NCI-H524 treated with DMSO at 0.1 percent for 48 hours (cell line): Measurements from ENCODE around the gene TRIM25.

Source experiments
- DNase-seq: peaks from one replicate; lab custom pipeline; 2025; lab: John Stamatoyannopoulos, UW

Gene TRIM25

DNA sequence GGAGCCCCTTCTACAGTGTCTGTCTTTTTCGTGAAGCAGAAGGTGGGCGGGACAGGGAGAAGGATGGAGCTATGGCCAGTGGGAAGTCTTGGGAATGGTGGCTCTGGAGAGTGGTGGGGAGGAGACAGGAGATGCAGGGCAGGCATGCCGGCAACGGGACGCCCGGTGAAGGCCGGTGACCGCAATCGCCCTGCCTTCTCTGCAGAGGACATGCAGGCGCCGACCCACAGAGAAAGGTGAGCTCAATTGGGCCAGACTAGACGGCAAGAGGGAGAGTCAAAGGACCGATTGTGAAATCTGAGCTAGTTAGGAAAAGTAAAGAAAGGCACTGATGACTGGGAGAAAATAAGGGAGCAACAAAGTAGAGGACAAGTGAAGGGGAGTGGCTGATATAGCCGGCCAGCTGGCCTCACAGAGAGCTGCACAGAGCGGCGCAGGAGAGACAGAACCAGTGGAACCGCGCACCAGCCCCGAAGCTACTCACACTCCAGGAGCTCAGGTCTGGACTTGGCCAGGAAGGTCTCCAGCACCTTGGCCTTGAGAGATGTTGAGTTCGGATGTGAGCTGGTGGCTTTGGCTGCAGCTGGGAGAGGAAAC, 18.9 kb downstream of the TRIM25 start:
- no peak for DNase-seq

DNA sequence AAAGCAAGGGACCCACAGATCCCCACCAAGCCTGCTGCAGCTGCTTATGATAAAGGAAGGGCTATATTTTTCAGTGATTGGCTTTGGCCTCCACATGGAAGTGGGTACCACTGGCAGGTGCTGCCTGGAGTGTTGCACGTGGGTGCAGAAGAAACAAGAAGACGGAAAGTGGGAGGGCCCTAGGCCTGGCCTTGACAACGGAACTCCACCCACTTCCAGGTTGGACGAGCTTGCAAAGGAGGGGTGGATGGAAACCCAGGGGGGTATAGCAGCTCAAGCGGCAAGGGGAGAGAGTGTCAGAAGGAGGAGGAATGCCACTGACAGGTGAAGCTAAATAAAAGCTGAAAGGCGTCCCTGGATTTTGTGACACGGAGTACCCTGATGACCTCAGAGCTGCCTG, 20.3 kb downstream of the TRIM25 start:
- no peak for DNase-seq

DNA sequence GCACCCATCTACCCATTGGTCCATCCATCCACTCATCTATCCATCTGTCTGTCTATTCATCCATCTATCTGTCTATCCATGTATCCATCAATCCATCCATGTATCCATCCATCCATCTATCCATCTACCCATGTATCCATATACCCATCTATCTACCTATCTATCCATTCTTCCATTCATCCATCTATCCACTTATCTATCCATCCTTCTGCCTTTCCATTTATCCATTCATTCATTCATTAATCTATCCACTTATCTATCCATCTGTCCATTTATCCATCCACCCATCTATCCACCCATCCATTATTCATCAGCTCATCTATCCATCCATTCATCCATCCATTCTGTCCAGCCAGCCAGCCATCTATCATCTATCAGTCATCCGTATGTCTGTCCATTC, 21.5 kb downstream of the TRIM25 start:
- no peak for DNase-seq

DNA sequence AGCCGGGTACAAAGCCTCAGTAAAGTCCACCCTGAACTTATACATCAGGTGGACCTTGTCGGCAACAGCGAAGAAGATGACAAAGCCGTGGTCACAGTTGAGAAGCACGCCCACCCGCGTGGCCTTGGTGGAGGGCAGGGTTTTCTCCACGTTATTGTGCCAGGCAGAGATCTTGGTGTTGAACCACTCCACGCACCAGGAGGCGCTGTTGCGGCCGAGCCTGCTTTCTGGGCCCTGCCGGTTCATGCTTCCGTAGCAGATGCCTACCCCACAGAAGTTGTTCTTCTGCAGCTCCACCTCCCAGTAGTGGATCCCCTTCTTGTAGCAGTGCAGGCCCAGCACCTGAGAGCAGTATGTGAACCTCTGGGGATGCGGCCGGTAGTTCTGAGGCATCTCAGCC, 22.1 kb downstream of the TRIM25 start:
- no peak for DNase-seq

DNA sequence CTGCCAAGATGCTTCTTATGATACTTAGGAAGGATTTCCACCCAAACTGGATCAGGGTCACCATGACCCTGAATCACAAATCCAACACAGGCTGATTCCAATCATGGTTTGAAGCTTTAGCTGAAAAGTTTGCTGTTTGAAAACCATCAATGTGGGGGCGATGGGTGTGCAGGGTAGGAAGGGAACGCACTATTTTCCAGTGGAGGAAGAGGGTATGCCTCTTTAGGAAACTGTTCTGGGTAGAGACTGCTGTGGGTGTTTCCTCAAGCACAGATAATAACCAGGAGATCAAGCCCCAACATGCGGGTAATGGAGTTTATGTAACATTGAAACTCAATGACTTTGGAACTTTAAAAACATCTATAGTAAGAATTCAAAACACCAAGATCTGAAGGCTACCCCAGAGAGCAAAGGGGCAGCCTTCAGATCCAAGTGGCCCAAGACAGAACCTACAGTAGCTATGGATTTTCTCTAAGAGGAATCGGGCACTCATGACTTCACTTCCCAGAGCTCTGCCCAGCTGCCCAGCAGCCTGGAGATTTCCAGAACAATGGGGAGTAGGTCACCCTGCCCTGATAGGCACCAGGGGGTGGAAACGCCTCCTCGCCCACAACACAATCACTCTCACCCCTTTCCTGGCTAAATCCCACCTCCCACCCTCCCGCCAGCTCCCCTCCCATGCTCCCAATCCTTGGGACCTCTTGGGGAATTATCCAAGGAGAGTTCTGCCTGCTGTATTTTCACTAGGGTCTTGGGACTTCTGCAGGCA, 22.8 kb downstream of the TRIM25 start:
- no peak for DNase-seq

DNA sequence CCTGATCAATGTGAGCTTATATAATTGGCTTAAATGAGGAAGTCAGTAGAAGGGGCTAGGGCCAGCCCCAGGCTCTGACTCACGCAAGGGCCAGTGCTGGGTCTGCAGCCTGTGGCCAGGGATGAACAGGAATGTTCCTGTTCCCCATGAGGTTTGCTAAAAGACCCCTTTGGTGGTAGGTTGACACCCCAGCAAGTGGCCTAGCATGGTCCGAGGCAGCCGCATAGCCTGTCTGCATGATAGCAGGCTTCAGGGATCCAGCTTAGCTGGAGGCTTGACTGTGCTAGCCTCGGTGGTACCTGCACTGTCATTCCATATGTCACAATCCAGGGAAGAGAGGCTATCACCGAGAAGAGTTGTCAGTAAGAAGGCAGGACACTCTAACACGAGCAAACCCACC, 23.5 kb downstream of the TRIM25 start:
- no peak for DNase-seq

DNA sequence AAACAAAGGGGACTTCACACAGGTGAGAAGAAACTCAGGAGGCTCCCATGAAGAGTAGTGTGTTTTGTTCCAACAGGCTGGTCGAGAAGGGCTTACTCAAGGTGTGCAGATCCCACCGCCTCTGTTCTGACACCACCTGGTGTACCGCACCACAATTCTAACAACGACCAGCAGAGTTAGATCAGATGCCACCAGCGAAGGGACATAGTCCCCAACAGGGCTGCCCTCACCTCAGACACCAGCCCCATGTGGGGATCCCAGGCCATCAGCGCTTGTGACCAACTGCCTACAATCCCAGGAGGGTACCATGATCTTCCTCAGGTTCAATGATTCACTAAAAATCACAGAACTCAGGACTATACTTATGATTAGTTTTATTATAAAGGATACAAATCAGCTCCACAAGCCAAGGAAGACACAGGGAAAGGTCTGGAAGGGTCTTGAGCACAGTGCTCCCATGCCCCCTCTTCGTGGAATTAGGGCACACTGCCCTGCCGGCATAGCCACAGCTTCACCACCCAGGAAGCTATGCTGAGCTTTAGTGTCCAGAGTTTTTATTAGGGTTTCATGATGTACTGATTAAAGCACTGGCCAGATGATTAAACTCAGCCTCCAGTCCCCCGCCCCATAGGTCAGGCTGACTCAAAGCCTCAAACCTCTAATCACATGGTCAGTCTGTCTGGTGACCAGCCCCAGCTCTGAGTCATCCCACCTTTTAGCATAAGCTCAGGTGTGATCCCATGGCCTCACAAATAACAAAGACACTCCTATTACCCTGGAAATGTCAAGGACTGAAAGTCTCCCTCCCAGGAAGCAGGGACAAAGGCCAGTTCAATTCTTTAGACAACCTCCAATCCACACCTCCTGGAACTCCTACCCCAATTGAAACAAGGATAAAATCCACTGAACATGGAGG, 26.0 kb downstream of the TRIM25 start:
- DNase-seq: no peak

DNA sequence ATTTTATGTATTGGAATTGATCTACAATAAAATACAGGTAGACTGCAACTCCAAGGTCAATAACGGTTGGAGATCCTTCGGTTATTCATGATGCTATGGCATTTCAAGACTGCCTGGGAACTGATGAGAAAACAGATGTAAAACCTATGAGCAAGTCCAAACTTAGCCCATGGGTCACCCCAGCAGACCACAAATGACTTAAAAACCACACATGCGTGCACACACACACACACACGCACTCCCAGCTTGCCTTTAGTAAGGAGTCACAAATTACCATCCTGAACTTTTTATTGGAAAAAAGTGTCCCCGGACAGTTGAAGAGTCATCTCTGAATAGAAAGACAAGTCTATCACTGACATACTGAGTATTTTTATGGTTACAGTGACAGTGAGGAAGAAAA, 26.7 kb downstream of the TRIM25 start:
- no peak for DNase-seq

DNA sequence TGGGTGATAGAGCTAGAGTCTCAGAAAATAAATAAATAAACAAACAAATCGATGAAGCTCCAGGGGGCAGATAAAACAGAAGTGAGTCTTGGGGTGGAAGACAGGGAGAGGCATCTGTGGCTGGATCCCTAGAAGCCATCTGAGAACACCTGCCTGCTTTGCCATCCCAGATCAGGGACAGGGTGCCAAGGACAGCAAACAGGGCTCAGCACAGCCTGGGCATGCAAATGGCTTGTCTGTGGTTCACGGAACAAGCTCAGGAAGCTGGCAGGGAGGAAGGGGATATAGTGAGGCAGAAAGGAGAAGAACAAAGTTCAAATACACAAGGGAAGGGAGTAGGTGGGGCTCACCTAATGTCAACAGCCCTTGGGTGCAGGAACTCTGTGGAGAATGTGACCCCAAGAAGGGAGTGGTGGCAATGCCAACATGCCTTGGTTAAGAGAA, 27.5 kb downstream of the TRIM25 start:
- no peak for DNase-seq

DNA sequence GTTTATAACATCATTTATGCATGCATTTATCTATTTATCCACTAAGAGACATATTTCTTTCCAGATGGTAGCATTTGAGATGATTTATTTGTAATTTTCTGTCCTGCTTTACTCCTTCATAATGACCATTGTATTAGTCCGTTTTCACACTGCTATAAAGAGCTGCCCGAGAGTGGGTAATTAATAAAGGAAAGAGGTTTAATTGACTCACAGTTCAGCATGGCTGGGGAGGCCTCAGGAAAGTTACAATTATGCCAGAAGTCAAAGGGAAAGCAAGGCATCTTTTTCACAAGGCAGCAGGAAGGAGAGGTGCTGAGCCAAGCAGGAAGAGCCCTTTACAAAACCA, 28.6 kb downstream of the TRIM25 start:
- DNase-seq: no peak

DNA sequence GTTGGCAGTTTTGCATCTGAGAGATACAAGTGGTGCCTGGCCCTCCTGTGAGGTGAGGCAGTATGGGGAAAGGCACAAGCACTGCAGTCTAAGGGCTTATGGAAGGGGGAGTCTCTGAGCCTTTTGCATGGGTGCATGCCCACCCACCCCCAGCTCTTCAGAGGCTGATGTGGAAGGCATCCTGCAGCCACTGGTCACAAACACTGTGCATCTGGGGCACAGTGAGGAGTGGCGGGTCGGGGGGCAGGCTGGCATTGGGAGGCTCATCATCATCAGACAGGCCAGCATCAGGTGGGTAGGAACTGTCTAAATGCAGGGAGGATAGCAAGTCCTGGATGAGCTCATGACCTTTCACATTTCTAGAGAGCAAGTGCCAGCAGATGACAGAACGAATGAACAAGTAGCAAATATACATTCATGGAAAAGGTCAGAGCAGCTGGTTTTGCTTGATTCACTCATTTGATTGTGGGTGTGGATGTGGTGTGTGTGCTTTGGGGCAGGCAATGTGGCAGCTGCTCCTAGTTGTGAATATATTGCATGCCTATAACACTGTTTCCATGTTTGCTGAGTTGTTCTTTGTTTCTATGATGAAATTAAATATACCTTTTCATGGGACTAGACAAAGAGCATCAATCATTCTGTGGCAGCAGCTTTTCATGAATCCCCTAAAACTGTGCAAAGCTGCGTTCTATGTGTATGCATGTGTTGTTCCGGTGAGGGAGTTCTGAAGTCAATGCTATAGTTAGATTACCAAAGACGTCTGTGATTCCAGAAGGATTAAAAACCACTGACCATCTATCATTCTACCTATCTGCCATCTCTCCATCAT, 29.2 kb downstream of the TRIM25 start:
- no peak for DNase-seq

DNA sequence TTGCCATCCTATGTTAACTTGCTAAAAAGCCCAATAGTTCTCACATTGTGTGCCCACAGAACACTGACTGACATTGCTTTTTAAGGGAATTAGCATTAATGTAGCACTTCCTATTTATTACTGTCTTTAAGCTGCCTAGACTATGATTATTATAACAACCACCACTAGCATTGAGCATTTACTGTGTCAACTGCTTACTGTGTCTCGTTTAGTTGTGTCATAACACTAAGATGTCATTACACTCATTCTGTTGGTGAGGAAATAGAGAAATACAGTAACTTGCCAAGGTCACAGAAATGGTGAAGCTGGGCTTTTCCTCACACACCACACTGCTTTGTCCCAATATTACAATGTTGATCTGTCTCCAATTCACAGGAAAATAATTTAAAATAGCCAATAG, 30.2 kb downstream of the TRIM25 start:
- DNase-seq: no peak

DNA sequence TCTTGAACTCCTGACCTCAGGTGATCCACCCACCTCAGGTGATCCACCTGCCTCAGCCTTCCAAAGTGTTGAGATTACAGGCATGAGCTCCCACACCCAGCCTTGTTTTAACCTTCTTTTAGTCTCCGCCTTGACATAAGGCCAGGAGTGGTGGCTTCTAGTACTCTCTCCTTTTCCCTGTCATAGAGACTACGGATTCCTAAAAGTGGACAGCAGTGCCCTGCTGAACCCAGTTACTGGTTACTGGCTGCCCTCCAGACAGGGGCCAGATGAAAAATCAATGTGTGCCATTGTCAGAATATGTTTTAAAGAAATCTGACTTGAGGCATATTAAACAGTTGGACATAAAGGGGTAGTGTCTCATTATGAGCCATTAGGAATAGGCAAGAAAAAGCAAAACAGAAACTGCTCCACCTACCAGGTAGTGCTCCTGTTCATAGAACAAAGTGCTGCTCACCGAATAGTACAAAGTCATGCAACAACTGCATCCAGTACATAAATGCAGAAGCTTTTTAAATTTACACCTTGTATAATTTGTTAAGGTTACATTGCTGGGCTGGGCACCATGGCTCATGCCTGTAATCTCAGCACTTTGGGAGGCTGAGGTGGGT, 32.1 kb downstream of the TRIM25 start:
- no peak for DNase-seq

DNA sequence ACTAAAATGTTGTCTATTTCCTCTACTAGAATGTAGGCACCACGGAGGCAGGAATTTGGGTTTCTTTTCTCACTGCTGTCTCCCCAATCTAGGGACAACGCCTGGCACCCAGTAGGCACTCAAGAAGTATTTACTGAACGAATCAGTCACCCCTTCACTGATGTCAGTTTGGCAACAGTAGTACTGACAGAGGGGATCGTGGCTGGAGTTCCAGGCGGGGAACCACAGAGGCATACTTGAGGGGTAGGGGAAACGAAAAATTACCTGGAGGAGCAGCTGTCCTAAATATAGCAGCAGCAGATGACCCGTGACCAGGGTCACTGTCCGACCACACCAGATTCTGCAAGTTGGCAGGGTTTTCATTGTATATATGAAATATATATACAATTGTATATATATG, 33.3 kb downstream of the TRIM25 start:
- no peak for DNase-seq

DNA sequence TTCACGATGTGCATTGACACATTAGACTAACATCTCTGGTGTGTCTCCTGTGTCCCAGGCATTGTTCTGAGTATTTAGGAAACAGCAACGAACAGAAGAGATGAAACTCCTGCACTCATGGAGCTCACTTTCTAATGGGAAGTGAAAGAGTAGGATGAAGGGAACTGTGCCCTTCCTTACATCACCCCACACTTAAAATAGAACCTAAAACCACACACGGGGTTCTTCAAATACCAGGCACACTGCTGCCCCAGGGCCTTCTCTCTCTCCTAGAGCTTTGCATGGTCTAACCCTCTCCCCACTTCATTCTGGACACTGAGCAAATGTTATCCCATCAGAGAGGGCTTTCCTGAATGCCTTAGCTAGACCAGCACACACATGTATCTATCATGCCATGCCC, 33.7 kb downstream of the TRIM25 start:
- DNase-seq: no peak

DNA sequence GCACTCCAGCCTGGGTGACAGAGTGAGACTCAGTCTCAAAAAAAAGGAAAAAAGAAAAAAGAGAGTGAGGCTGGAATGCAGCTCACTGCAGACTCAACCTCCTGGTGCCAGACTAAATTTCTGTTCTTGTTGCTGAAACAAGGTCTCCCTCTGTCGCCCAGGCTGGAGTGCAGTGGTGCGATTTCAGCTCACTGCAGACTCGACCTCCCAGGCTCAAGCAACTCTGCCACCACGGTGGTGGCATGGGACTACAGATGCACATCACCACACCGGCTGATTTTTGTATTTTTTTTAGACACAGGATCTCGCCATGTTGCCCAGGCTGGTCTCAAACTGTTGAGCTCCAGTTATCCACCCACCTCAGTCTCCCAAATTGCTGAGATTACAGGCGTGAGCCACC, 34.6 kb downstream of the TRIM25 start:
- DNase-seq: no peak

DNA sequence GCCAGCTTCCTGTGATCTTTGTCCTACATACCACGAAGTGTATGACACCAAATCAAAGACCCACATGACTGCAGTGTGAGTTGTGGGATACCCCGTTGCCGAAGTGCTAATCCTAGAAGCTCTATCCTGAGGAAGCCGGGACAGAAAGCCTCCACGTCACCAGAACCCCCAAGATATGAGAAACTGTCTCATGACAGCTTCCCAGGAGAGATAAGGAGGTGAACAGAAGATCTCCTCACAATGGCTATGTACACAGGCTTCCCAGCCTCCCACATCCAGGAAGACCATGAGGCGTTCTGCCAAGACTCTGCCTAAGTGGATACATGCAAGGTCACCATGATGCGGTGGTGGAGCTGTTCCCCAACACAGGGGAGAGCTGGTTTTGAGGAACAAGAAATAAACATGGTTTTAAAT, 37.1 kb downstream of the TRIM25 start:
- no peak for DNase-seq

DNA sequence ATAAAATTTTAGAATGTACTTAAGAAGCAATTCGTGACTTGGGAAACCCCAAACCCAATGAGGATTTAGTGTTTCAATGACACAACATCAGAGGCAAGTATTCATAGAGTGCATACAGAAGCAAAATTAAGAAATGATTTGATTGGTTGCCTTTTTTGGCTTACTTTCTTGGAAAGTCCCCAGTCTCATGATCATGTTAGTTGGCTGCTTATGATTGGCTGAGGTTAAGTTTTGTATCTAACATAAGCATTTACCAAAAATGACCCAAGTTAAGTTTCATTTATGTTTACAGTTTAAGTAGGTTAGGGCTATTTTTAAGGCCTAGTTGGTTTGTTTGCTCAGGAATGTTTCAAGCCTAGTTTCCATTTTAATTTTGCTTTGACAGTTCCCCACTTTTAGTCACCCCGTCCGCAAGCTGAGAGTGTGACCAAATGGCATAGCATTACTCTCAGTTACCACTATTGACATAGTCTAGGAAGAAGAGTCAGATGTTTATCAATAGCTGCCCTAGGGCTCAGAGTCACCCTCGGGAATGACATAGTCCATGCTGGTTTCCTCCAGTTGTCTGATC, 43.7 kb downstream of the TRIM25 start:
- DNase-seq: no peak

DNA sequence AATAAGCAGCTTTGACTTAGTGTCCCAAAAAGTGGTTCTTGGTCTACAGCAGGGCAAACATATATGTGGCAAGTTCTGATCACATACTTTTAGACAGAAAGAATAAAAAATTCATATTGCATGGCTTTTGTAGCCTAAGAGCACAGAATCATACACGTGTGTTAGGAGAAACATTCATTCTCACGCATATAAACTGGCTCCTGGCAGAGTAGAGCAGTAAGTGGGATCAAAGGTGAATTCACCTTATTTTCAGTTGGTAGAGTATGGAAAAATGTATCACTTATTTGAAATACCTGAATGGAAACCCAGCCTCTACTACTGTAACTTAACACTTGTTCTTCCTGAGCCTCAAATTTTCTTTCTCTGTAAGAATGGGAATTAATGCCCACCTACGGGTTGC, 45.1 kb downstream of the TRIM25 start:
- no peak for DNase-seq

DNA sequence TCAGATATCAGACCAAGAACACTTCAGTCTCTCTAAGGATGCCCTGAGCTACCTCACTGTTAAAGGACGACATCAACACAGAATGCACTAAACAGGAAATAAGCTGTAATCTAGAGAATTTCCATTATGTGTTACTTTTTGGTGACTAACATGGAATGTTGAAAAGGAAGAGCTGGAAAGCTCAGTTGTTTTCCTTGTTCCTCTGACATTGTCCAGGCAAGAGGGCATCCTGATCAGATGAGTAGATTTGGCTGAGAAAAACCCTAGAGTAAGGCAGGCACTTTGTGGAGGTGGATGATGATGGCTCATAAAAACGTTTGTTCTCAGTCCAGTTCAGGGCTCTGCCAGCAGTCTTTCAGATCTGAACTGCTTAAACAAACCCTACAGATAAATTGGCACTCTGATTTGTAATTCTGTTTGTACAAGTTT, 45.9 kb downstream of the TRIM25 start:
- DNase-seq: no peak

DNA sequence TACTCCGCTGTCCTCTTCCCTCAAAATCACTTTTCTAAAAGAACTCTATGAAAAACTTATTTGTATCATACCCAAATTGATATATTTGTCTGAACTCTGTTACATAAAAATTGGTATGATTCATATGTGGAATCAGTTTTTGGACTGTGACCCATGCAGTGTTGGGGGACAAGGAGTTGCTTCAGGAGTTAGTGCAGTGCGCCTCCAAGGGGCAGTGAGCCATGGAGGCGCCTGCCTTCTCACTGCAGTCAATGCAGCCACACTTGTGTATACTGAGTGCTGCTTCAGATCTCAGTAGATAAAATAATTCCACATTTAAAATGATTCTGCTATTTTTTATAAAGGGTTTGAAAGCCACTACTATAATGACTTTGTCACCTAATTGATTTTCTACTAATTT, 47.4 kb downstream of the TRIM25 start:
- DNase-seq: no peak
